GM21576 (cell line): ENCODE results near the gene PLEKHB1.

Experiments used
- ATAC-seq: cut with Tn5 transposase; IDR thresholded peaks from one replicate; pipeline ENCODE4 v1.9.1; 2021; ENCODE audit warnings: mild to moderate bottlenecking, moderate library complexity; ENCODE audit not compliant: unreplicated experiment

PLEKHB1 gene

DNA sequence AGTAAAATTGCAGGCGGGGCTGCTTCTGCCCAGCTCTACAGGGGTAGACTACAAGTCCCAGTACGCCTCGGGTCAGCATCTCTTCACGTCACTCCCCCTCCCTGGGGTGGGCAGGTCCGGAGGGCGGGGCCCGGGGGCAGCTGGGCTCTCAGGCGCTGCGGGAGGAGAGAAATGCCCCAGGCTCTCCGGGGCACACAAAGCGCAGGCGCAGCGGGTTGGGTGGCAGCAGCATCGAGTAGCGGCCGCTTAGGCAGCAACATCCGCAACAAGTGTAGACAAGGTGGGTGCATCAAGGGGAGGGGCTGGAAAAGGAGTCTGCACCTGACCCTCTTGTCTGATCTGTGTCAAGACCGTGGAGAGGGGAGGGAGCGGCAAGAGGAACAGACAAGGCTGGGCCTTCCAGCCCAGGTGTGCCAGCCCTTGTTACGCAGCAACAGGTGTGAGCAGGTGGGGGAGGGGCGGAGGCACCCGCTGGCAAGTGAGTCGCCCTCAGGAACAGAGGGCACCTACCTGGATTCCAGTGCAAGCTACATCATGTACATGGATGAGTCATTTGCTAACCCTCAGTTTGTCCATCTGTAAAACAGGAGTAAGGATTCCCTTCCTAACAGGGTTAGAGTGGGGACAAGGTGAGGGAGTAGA lies 1.2 kb downstream of the PLEKHB1 start:
- ATAC-seq = no peak

DNA sequence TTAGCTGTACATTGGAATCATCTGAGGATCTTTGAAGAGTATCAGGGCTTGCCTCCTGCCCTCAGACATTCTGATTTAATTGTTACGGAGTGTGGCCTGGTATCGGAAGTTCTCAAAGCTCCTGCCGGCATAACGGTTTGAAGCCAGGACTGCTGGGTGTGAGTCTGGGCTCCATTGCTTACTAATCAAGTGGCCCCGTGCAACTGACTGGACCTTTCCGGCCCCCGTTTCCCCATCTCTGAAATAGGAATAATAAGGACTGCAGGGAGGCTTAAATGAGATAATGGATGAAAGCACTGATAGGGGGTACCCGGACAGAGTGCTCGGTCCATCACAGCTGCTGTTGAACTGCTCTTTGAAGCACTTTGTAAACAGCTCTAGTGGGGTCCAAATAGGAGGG lies 1.7 kb downstream of the PLEKHB1 start:
- ATAC-seq = no peak

DNA sequence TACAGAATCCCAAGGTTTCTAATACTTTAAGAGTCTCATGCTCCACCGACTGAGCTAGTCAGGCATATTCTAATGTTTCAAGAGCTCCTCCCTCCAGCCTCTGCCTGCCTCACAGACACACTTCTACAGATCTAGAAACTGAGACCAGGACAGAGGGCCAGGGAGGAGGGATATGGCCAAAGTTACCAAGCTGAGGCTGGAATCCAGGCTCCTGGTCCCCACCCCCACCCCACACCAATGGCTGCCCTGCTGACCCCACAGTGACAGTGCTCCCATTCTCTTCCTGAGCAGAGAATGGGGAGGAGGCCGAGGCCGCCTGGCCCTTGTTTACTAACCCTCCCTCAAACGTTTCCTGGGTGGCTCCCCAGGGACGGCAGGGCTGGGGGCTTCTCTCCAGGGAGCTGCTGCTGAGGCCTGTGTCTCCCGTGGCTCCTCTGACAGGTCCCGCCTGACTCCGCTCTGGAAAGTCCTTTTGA lies 2.2 kb downstream of the PLEKHB1 start:
- ATAC-seq = no peak

DNA sequence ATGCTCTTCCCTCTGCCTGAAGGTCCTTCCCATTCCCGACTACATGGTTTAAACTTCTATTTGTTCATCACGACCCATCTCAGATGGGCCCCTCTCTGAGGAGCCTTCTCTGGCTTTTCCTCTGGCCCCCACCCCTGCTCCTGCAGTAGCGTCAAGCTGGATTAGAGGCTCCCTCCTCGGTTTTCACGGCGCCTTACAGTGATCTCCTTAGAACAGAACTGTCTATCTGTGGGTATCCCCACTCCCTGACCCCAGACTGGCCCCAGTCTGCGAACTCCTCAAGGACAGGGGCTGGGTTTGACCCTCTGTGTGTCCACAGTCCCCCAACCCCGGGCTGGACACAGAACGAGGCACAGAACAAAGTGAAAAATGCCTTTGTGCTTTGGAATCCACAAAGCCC lies 2.8 kb downstream of the PLEKHB1 start:
- ATAC-seq = no peak

DNA sequence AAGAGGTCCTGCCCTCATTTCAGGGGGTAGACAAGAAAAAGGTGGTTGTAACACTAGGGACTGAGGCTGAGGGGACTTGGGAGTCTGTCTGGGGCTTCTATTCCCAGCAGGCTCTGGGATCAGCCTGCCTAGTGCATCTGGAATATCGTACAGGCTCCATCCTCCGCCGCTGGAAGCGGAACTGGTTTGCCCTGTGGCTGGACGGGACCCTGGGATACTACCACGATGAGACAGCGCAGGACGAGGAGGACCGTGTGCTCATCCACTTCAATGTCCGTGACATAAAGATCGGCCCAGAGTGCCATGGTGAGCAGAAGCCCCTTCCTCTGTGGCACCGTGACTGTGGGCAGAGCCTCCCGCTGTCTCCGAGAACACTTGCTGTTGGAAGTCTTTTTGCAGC lies 4.0 kb downstream of the PLEKHB1 start:
- no peak for ATAC-seq

DNA sequence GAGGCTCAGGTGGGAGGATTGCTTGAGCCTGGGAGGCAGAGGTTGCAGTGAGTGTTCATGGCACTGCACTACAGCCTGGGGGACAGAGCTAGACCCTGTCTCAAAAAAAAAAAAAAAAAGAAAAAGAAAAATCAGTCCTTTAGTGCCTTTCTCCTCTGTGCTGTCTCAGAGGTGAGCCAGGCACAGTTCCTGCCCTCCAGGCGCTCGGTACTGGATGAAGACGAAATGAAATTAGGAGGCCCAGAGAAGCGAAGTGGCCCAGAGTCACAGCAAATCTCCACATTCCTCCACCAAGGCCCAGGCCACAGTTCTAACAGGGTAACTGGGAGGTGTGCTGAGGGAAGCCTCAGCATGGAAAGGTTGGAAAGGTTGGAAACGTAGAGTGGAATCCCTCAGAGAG lies 4.9 kb downstream of the PLEKHB1 start:
- no peak for ATAC-seq

DNA sequence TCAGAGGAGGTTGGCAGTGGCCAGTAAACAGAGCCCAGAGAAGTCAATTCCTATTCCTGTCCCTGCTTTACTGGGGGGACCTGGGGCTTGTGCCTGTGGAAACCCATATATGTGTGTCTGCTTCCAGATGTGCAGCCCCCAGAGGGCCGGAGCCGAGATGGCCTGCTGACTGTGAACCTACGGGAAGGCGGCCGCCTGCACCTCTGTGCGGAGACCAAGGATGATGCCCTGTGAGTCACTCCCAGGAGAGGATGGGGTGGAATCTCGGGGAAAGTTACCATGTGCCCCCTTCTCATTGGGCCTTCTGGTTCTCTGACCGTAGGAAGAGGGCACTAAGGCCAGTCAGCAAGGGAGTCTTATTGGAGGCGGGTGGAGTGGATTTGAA lies 5.3 kb downstream of the PLEKHB1 start:
- ATAC-seq = no peak

DNA sequence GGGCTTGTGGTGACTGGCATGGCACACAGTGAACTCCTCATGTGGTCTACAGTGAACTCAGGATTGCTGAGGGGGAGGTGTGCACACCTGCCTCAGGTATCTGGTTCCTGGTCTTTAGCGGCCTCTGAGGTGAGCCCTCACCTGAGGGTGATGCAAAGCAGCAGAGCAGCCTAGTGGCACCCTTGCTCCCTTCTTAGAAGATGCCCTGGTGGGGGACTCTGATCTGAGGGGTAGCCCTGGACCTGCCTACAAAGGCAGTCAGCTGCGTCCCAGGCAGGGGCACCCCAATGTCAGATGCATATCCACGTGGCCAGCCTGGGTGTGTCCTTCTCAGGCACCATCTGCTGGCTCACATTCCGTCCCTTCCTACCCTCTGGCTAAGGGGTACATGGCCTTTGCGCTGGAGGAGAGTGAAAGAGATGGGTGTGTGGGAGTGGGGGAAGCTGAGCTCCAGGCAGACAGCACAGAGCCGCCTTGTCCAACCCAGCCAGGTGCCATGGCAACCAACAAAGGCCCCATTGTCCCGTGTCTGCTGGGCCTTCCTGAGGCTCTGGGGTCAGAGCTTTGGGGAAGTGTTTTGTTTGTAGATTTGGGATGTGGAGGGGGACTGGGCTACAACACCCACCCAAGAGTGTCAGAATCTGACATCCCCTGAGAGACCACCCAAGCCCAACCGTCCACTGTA lies 5.8 kb downstream of the PLEKHB1 start:
- ATAC-seq = no peak

DNA sequence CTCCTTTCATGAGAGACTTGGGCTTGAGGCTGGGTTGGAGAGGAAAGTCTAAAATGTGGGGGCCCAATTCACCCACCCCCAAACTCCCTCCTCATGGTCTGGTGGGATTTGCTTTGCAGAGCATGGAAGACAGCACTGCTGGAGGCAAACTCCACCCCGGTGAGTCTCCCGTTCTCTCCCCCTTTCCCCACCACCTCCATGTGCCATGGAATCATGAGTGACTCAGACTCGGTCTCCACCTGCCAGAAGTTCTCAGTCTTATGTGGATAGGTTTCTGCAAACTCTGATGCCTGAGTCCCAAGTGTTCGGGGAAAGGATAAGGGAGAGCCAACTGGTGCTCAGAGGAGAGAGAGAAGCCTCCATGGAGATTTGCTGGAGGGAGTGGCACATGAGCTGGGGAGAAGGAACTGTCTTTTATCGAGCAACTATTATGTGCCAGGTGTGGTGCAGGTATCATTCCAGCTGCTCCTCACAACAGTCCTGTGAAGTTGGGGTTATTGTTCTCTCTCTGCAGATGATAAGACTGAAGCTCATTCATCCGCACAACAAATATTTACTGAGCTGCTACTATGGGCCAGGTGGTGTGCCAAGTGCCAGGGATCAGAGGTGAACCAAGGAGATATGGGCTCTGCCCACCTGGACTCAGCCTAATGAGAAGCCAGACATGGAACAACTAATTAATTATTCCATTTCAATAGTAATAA lies 6.6 kb downstream of the PLEKHB1 start:
- ATAC-seq = no peak

DNA sequence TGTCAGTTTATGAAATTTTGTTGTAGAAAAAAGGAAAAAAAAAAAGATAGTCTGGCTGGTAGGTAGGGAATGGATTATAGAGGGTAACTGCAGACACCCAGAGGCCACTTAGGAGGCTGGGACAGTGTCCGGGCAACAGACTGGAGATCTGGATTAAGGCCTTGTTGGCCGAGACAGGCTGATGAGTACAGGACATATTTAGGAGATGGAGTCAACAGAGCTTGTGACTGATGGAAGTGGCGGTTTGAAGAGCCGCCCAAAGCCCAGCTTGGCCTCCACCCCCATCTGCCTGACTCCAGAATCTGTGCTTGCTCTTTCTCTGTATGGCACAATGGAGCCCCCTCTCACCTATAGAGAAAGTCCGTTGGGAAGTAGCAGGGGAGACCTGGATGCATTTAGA lies 7.6 kb downstream of the PLEKHB1 start:
- no peak for ATAC-seq

DNA sequence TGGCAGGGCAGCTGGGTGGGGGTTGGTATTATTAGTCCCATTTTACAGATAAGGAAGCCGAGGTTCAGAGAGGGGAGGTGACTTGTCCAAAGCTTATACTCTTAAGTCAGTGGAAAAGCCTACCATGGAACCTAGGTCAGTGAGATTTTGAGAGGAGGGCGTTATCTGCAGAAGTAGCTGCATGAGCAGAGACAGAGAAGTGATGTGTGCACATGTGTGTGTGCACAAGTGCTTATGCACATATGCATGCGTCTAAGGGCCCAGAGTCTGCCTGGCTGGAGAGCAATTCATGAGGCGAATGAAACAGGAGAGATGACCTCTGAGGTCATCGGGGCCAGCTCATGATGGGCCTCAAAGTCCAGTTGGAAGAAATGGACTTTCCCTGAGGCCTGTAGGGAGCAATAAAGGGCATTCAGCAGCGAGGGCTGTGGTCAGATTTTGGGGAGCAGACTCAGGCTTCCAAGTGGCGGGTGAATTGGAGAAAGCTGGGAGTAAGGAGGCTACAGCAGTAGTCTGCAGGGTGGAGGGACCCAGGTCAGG lies 8.2 kb downstream of the PLEKHB1 start:
- ATAC-seq = no peak

DNA sequence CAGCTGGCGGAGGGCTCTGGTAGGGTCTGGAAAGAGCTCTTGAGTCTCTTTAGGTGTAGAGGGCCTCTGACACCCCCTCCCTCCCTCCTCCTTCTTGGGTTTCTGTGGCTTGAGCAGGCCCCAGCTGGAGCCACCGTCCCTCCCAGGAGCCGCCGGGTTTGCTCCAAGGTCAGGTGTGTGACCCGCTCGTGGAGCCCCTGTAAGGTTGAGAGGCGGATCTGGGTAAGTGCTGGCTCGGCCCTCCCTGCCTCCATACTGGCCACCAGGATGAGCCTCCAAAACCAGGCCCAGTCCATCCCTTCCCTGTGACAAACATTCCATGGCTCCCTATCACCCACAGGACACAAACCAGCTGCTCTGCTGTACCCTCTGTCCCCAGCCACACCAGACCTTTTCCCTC lies 9.3 kb downstream of the PLEKHB1 start:
- ATAC-seq = no peak

DNA sequence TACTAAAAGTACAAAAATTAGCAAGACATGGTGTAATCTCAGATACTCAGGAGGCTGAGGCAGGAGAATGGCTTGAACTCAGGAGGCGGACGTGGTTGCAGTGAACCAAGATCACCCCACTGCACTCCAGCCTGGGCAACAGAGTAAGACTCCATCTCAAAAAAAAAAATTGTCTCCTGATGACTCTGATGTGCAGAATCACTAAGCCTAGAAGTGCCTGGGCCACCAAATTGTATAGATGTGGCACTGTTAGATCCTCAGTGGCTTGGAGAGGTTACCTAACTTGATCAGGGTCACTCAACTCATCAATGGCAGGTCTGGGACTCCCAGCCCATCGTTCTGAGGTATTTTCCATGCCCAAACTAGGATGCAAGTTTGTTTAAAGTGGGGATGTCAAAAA lies 10.6 kb downstream of the PLEKHB1 start:
- no peak for ATAC-seq

DNA sequence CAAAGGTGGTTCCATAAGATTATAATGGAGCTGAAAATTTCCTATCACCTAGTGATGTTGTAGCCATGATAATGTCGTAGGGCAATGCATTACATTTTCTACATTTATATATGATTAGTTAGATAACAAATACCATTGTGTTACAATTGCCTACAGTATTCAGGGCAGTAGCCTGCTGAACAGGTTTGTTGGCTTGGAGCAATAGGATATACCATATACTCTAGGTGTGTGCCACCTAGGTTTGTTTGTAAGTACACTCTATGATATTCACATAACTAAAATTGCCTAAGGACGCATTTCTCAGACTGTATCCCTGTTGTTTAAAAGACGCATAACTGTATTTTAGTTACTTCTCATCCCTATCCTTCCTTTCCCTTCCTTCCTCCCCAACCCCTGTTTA lies 13.6 kb downstream of the PLEKHB1 start:
- no peak for ATAC-seq

DNA sequence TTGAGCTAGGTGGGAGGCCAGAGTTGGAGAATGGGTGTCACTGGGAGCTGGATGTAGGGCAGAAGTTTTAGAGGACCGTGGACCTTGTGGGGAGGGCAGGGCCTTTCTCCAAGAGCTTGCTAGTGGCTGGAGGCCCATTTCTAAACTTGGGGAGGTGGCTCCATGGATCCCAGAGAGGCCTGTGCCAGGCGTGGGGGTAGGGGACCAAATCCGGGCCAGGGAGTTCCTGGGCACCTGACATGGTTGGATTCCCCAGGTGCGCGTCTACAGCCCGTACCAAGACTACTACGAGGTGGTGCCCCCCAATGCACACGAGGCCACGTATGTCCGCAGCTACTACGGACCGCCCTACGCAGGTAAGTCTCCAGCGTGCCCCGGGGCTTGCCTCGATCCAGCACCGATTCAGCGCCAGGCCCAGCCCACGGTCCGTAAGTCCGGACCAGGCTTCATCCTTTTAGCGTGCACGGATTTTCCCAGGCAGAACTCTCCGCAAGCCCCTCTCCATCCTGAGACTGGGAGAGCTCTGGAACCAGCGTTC lies 14.2 kb downstream of the PLEKHB1 start:
- no peak for ATAC-seq

DNA sequence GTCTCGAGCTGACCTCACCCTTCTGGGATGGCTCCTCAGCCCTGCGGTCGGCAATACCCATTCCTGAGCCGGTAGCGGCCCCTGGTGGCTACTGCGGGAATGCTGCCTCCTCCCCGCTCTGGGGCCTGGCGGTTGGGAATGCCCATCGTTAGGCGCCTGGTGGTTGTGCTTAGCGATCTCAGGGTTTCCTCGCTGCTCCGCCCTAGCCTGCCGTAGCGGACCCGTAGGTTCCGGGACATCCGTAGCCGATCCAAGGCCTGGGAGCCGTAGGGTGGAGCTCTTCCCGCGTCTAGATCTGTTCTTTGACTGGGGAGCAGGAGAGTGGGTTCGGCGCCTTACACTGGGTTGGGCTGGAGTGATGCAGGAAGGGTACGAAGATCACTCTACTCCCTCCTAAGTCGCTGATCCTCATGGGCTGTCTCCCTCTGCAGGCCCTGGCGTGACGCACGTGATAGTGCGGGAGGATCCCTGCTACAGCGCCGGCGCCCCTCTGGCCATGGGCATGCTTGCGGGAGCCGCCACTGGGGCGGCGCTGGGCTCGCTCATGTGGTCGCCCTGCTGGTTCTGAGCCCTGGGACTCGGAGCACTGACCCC lies 14.8 kb downstream of the PLEKHB1 start:
- ATAC-seq = no peak

DNA sequence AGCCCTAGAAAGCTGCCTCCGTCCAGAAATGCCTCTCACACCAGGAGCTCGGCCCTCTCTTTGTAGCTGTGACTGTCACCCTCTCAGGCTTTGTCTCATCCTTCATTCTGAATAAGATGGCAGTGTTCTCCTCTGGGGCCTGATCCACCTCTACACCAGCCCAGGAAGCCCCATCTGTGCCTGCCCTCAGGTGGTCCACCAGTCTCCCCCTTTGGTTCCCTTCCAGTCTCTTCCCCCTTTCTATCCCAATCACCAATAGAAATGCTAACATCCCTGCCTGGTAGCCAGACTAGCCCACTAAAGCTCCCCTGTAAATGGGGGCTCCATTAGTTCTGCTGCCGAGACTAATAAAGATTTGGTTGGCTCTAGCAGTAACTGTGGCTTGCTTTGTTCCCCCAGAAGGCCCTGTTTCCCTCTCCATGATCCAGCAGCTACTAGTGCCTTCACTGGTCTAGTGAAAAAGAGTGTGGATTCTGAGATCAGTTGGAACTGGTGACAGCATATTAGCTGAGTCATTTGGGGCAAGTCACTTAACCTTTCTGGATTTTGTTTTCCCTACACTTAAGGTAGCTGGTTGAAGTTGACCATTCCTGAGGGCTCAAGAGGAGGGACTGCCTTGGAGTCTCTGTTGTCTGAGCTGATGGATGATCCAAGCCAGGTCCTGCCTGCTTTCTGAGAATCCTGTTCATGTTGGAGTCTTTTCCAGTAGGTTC lies 16.2 kb downstream of the PLEKHB1 start:
- no peak for ATAC-seq

DNA sequence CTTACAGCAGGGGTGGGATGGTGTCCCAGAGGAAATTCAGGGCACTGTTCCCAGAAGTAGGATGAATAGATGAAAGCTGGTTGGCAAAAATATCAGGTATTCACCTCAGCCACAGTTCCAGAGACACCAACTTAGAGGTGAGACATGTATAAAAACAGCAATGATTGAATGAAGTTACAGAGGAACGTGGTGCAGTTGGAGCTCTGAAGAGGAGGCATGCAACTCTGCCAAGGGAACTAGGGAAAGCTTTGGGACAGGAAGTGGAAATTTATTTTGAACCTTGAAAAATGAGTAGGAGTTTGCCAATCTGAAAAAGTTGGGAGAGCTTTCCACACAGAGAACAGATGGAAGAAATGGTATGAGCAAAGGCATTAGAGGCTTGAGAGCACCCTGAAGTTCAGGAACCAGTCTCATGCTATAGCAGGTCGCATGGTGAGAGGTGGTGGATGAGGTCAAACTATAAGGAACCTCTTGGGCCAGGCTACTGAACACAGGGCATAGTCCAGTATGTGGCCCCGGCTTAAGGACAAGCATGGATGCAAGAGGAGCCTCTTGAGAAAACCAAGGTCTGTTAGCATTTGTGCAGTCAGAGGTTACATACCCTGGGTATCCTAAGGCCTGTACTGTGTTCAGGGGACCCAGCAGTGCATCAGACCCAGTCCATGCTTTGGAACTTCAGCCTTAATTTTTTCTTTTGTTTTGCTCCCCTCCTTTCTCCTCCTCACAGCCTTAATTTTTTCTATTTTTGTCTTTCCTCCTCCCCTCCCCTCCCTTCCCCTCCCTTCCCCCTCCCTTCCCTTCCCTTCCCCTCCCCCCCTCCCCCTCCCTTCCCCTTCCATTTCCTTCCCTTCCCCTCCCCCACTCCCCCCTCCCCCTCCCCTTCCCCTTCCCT lies 17.5 kb downstream of the PLEKHB1 start:
- ATAC-seq = no peak

DNA sequence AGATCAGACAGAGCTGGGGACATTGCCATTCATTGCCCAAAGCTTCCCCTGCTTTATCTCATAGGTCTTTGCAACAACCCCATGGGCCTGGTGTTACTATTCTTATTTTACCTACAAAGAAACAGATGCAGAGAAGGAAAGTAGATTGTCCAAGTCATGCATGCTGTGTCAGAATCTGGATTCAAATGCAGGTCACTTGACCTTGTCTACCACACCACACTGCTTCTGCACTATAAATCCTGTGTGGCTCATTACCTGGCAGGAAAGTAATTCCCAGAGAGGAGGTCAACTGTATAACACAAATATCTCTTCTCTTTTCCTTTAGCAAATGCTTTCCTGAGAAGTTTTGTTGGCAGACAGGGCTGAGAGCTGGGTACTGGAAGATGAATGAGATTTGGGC lies 18.5 kb downstream of the PLEKHB1 start:
- ATAC-seq = no peak

DNA sequence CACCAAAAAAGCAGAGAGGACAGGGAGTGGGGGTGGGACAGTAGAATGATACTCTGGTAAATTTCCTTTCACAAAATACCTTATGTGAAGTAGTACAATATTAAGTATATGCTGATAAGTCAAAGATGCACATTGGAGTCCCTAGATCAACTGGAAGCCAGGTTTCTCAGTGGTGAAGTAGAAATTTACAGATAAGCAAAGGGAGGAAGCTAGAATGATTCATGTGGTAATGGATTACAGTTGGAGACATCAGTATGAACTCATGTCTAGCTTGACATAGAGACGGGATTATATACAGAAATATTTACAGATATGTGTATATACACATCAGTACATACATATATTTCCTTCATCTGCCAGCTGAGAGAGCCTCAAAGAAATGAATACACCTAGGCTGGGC lies 21.5 kb downstream of the PLEKHB1 start:
- ATAC-seq = no peak
